ENCODE results near the gene LDLRAD4. TPM values are rescaled to one million over a fixed set of nuclear protein-coding genes. Genes with fewer than 3 reads are reported as not detected.

LDLRAD4 gene
- total RNA-seq, 1 donor from 2014 or later: 18.4 TPM

DNA sequence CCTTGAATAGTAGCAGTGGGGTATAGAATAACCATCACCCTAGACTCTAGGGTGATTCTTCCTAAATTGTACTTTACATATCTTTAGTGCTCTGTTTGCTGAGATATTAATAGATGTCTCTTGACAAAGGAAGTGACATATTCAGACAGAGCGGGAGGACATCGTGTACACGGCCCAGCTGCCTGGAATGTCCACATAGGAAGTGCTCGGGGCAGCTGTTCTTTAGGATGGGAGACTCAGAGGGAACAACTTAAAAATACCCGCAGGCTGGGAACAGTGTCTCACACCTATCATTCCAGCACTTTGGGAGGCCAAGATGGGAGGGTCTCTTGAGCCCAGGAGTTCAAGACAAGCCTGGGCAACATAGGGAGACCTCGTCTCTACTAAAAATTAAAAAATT lies 301.7 kb downstream of the LDLRAD4 start:
- H3K4me1 ChIP-seq: no peaks in the 10 kb centered on the region
- intact Hi-C loops (cut with DNase I): no loop called here
- H3K27ac ChIP-seq: no peak overlapping the region
- no peaks in the 10 kb centered on the region for H3K9me3 ChIP-seq
- no peak overlapping the region for H3K4me3 ChIP-seq
- DNase-seq (no peak), ATAC-seq (peak; percentile 63)
- TF ChIP-seq CTCF (IDR thresholded peaks at IDR 0.05): no peak
- no peaks in the 10 kb centered on the region for H3K27me3 ChIP-seq
- H3K36me3 ChIP-seq: no peaks in the 10 kb centered on the region

DNA sequence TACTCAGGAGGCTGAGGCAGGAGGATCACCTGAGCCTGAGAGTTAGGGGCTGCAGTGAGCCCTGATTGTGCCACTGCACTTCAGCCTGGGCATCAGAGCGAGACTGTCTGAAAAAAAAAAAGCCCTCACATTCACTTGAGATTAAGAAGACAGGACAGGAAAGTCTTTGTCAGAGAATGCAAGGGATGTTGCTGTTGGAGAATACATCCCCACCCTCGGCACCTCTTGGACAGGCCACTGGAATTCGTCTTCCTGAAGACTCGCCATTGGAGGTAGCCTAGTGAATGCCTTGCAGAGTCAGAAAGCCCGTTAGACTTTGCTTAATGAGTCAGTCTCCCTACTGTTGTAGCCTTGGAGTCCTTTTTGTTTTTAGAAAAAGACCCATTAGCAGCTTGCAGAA lies 302.2 kb downstream of the LDLRAD4 start:
- no peaks in the 10 kb centered on the region for H3K4me1 ChIP-seq
- H3K9me3 ChIP-seq: no peaks in the 10 kb centered on the region
- no peak overlapping the region for H3K4me3 ChIP-seq
- H3K27me3 ChIP-seq: no peaks in the 10 kb centered on the region
- no peak for TF ChIP-seq CTCF (IDR thresholded peaks at IDR 0.05)
- no peak for ATAC-seq
- intact Hi-C loops (cut with DNase I): no loop called here
- H3K27ac ChIP-seq: no peak overlapping the region
- H3K36me3 ChIP-seq: no peaks in the 10 kb centered on the region
- DNase-seq: no peak

GRCh38 chr18:13521418-13521817 lies 302.9 kb downstream of the LDLRAD4 start:
- TF ChIP-seq CTCF (IDR thresholded peaks at IDR 0.05): no peak
- Histone ChIP-seq H3K27me3 (no peaks in the 10 kb centered on the region), H3K9me3 (no peaks in the 10 kb centered on the region), H3K27ac (no peak overlapping the region), H3K4me3 (no peak overlapping the region), H3K36me3 (no peaks in the 10 kb centered on the region), H3K4me1 (no peaks in the 10 kb centered on the region)
- ATAC-seq: no peak
- intact Hi-C loops (cut with DNase I): no loop called here
- no peak for DNase-seq

- Histone ChIP-seq H3K4me3 (no peak overlapping the region), H3K27me3 (no peaks in the 10 kb centered on the region), H3K27ac (no peak overlapping the region), H3K36me3 (no peaks in the 10 kb centered on the region), H3K9me3 (no peaks in the 10 kb centered on the region), H3K4me1 (no peaks in the 10 kb centered on the region)
- intact Hi-C loops (cut with DNase I): no loop called here
- DNase-seq: no peak
- ATAC-seq: no peak
- TF ChIP-seq CTCF (IDR thresholded peaks at IDR 0.05): no peak
Measured at GRCh38 chr18:13522256-13522655, 303.7 kb downstream of the LDLRAD4 start.

GRCh38 chr18:13522861-13523660 lies 304.5 kb downstream of the LDLRAD4 start:
- intact Hi-C loops (cut with DNase I): no loop called here
- no peak for ATAC-seq
- TF ChIP-seq CTCF (IDR thresholded peaks at IDR 0.05): no peak

More at GRCh38 chr18:13522861-13523660, 304.5 kb downstream of the LDLRAD4 start:
- no peaks in the 10 kb centered on the region for H3K9me3 ChIP-seq
- H3K27me3 ChIP-seq: no peaks in the 10 kb centered on the region
- no peak overlapping the region for H3K27ac ChIP-seq
- no peak overlapping the region for H3K4me3 ChIP-seq
- no peaks in the 10 kb centered on the region for H3K4me1 ChIP-seq
- no peak for DNase-seq
- H3K36me3 ChIP-seq: no peaks in the 10 kb centered on the region

Data from upper lobe of right lung (tissue), 1 donor.